LNCAP (cell line): ENCODE measurements around the gene ANKIB1.

ENCODE experiments used
- TF ChIP-seq, protein P1 (sequence below): fragments of 450-650 bp; IDR thresholded peaks from 2 replicates; pipeline ENCODE4 v1.5.1; 2017; ENCODE audit warnings: mild to moderate bottlenecking

Gene ANKIB1

DNA sequence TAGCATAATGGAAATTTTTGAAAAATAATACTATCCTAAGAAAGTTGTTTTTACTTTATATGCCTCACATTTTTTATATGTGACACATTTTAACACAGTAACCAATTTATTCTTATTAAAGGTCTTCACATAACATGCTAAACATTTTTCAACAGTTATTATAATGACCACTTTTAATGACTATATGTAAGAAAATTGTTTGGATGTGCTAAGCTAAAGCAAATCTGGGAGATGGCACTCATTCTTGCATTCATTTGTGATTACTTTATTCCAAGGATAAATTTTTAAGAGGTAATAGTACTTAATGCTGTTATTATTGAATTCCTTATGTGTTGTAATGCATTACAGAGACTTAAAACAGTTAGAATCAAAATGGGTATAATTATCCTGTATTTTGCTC, 88.1 kb downstream of the ANKIB1 start:
- TF ChIP-seq, protein P1, sequence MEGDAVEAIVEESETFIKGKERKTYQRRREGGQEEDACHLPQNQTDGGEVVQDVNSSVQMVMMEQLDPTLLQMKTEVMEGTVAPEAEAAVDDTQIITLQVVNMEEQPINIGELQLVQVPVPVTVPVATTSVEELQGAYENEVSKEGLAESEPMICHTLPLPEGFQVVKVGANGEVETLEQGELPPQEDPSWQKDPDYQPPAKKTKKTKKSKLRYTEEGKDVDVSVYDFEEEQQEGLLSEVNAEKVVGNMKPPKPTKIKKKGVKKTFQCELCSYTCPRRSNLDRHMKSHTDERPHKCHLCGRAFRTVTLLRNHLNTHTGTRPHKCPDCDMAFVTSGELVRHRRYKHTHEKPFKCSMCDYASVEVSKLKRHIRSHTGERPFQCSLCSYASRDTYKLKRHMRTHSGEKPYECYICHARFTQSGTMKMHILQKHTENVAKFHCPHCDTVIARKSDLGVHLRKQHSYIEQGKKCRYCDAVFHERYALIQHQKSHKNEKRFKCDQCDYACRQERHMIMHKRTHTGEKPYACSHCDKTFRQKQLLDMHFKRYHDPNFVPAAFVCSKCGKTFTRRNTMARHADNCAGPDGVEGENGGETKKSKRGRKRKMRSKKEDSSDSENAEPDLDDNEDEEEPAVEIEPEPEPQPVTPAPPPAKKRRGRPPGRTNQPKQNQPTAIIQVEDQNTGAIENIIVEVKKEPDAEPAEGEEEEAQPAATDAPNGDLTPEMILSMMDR: no peak

DNA sequence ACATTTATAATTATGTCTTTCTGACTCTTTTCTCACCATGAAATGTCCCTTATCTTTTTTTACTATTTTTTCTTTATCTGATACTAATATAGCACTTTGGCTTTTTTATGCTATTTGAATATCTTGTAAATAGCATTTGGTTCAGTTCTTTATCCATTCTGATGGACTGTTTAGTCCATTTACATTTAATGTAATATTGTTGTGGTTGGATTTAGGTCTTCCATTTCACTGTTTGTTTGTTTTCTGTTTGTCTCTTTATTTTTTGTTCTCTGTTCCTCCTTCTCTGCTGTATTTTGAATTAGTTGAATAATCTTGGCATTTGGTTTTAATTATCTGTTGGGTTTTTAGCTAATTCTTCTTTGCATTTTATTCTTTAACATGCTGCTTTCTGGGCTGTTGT, 89.8 kb downstream of the ANKIB1 start:
- TF ChIP-seq, protein P1: no peak

DNA sequence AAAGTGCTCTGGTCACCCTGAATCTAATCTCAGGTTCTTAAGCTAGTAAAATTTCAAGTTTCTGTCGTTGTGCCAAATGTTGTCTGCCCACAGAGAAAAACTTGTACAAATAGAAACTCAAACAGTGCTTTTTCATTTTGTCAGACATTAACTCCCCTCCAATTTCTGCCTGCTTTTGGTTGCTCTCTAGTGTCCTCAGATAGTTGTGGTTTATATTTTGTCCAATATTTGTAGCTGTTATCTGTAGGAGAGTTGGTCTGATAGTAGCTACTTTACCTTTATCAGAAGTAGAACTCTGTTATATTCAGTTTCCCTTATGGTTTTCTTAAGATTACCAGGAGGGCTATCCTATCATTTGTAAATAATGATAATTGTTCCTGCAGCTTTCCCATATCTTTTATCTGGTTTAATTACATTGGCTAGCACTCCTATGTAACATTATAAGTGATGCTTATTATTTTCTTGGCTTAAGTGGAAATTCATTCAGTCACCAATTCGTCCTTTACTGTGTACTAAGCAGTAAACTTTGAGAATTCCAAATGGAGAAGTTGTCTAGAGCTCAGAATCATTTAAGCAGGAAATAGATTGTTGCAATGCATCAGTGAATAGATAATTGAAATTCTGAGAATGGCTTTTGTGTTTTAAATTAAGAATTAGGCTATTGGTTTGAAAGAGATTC, 91.0 kb downstream of the ANKIB1 start:
- TF ChIP-seq, protein P1: no peak

DNA sequence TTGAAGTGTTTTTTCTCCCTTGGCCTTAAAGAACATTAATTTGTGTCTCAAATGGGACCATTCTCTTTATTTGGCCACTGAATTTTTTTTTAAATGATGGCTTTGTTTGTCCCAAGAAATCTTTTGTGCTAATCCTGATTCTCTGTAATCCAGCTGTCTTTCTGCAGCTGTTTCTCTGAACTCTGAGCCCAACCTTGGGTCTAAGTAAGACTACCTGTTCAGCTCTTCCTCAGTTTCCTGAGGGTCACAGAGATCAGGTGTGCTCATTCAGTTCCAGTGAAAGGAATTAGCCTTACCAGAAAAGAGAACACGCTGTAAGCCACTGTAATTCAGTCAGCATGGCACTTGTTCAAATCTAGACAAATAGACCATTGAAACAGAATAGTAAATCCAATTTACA, 94.2 kb downstream of the ANKIB1 start:
- TF ChIP-seq, protein P1: no peak

DNA sequence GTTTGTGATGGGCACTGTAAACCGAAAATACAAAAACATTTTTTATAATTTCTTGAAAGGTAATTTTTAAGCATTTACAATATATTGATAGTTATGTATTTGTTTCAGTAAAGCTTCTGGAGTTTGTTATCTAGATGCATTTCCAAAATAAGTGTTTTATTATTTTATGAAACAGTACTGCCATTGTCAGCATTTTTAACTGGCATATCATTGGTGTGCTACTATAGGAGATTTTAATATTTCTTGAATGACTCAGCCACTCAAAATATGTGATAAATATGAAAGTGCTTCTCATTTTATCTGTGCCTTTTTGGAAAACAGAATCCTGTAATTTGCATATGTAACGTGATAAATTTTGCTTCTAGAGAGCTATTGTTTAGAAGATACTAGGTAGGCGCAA, 97.9 kb downstream of the ANKIB1 start:
- TF ChIP-seq, protein P1: no peak

- TF ChIP-seq, protein P1: no peak
These were observed 106.2 kb downstream of the ANKIB1 start for GRCh38 chr7:92352009-92352408.

DNA sequence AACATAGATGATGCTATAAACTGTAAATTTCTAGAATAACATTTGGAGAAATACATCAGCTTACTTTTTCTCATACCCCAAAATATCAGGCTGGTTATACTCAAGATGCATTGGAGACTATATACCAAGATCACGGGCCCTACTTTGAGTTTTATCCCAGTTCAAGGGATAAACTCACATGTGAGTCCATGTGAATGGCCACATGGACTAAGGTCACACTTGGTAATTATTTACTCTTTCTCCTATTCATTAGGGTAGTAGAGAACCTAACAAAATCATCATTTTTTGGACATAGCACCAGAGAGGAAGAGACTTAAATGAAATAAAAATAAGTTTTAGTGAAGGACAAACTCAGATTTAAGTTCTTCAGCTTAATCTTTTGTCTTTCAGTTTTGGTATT, 108.4 kb downstream of the ANKIB1 start:
- TF ChIP-seq, protein P1: no peak

DNA sequence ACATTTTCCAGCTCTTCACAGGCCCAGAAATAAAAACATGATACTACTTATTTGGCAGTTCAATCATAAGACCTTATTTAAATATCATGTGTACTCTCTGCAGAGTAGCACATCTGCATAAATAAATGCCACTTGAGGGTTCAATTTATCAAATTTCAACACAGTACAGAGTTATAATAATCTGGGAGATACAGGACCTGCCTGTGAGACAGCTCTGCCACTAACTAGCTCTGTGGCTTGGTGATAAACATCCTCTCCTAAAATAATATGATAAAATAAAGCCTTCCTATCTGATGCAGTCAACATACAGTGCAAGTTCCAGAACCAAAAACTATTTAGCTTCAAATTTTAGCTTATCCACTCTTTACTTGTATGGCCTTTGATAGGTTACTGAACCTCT, 110.6 kb downstream of the ANKIB1 start:
- TF ChIP-seq, protein P1: no peak
